ENCODE results near the gene CDIPT. TPM values are rescaled to one million over a fixed set of nuclear protein-coding genes. Genes with fewer than 3 reads are reported as not detected.
A peak's percentile ranks its signal among the peaks of the same experiment; 100 is the strongest.

CDIPT gene
- total and polyA plus RNA-seq, 2 of the 13 experiments (the other 11 are each of a cell fraction or from before 2014, with no cell fraction given) = 54.9 to 97.5 TPM

- TF ChIP-seq ZBTB49 (CRISPR knock-in tag; IDR thresholded peaks at IDR 0.05; ENCODE audit: borderline replicate concordance) (no peak), TCF7L2 (IDR thresholded peaks at IDR 0.05; ENCODE audit: low read depth, low read length) (no peak), RAD21 (CRISPR knock-in tag; IDR thresholded peaks at IDR 0.05) (no peak), TAF15 (IDR thresholded peaks at IDR 0.05; ENCODE audit: low read depth, low read length, poor library complexity, severe bottlenecking) (no peak), ZNF724P (CRISPR knock-in tag; IDR thresholded peaks at IDR 0.05; ENCODE audit: borderline replicate concordance) (no peak; the same call in 1 of the 2 replicates), ZHX2 (IDR thresholded peaks at IDR 0.05; ENCODE audit: low read depth) (no peak), ZHX2 (CRISPR knock-in tag; IDR thresholded peaks at IDR 0.05; ENCODE audit: borderline replicate concordance) (no peak), ZMYM3 (CRISPR knock-in tag; IDR thresholded peaks at IDR 0.05) (no peak), NCOA1 (CRISPR knock-in tag; IDR thresholded peaks at IDR 0.05) (no peak), ZFP36L1 (CRISPR knock-in tag; IDR thresholded peaks at IDR 0.05) (no peak), PITX1 (CRISPR knock-in tag; IDR thresholded peaks at IDR 0.05) (0 out of 2 replicates have a peak, but pooled peaks have one; percentile 4), ZNF546 (CRISPR knock-in tag; conservative IDR thresholded peaks at IDR 0.05) (no peak; the same call in 1 of the 2 replicates), ZNF343 (CRISPR knock-in tag; IDR thresholded peaks at IDR 0.05) (peak; percentile 66; the same call in 1 of the 2 replicates), ISX (CRISPR knock-in tag; conservative IDR thresholded peaks at IDR 0.05) (no peak)
- TF ChIP-seq, protein P1, sequence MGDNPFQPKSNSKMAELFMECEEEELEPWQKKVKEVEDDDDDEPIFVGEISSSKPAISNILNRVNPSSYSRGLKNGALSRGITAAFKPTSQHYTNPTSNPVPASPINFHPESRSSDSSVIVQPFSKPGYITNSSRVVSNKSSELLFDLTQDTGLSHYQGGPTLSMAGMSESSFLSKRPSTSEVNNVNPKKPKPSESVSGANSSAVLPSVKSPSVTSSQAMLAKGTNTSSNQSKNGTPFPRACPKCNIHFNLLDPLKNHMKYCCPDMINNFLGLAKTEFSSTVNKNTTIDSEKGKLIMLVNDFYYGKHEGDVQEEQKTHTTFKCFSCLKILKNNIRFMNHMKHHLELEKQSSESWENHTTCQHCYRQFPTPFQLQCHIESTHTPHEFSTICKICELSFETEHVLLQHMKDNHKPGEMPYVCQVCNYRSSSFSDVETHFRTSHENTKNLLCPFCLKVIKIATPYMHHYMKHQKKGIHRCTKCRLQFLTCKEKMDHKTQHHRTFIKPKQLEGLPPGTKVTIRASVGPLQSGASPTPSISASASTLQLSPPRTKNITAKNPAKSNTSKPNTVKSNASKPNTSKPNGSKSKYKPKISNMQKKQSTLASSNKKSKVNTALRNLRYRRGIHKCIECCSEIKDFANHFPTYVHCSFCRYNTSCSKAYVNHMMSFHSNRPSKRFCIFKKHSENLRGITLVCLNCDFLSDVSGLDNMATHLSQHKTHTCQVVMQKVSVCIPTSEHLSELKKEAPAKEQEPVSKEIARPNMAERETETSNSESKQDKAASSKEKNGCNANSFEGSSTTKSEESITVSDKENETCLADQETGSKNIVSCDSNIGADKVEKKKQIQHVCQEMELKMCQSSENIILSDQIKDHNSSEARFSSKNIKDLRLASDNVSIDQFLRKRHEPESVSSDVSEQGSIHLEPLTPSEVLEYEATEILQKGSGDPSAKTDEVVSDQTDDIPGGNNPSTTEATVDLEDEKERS (CRISPR knock-in tag; IDR thresholded peaks at IDR 0.05) = no peak
- TF ChIP-seq, protein P2, sequence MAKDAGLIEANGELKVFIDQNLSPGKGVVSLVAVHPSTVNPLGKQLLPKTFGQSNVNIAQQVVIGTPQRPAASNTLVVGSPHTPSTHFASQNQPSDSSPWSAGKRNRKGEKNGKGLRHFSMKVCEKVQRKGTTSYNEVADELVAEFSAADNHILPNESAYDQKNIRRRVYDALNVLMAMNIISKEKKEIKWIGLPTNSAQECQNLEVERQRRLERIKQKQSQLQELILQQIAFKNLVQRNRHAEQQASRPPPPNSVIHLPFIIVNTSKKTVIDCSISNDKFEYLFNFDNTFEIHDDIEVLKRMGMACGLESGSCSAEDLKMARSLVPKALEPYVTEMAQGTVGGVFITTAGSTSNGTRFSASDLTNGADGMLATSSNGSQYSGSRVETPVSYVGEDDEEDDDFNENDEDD (CRISPR knock-in tag; IDR thresholded peaks at IDR 0.05; ENCODE audit: borderline replicate concordance) = no peak
Measured at GRCh38 chr16:29820730-29821642, 42.0 kb downstream of the CDIPT start (continued).
